DOHH2 (cell line): ENCODE results near the gene TDRD9.

Experiments
- H3F3A ChIP-seq: fragments of 200-600 bp; sonication (generic), shearing (Covaris generic); 2 replicates; pipeline ENCODE4 v1.6.0; 2016; ENCODE audit warnings: antibody characterized with exemption, mild to moderate bottlenecking; ENCODE audit not compliant: control insufficient read depth, insufficient read depth
- H3K27ac ChIP-seq: fragments of 200-600 bp; sonication (generic); 2 replicates; pipeline ENCODE4 v1.5.1; 2014; ENCODE audit warnings: low read depth, mild to moderate bottlenecking, low read length, moderate library complexity
- H3K27me3 ChIP-seq: fragments of 200-600 bp; sonication (generic); 2 replicates; pipeline ENCODE4 v1.6.1; 2014; ENCODE audit warnings: mild to moderate bottlenecking, low read length, mixed read lengths; ENCODE audit not compliant: control insufficient read depth
- H3K36me3 ChIP-seq: fragments of 200-600 bp; sonication (generic); 2 replicates; pipeline ENCODE4 v1.6.1; 2014; ENCODE audit warnings: mild to moderate bottlenecking, low read length, moderate library complexity, mixed read lengths; ENCODE audit not compliant: control insufficient read depth
- H3K4me1 ChIP-seq: fragments of 200-600 bp; sonication (generic); 2 replicates; pipeline ENCODE4 v1.6.1; 2014; ENCODE audit warnings: mild to moderate bottlenecking, low read length, mixed read lengths; ENCODE audit not compliant: control insufficient read depth
- H3K4me2 ChIP-seq: fragments of 200-600 bp; sonication (generic); 2 replicates; pipeline ENCODE4 v1.6.0; 2014; ENCODE audit warnings: mild to moderate bottlenecking, low read length, moderate library complexity
- H3K4me3 ChIP-seq: fragments of 200-600 bp; sonication (generic); 2 replicates; pipeline ENCODE4 v1.5.1; 2014; ENCODE audit warnings: mild to moderate bottlenecking, low read length, mixed read lengths
- H3K79me2 ChIP-seq: fragments of 200-600 bp; sonication (generic); 2 replicates; pipeline ENCODE4 v1.6.1; 2014; ENCODE audit warnings: mild to moderate bottlenecking, low read length, mixed read lengths; ENCODE audit not compliant: control insufficient read depth
- H3K9me2 ChIP-seq: fragments of 200-600 bp; sonication (generic); replicated peaks from 2 replicates; pipeline ENCODE4 v1.6.1; 2014; ENCODE audit warnings: mild to moderate bottlenecking, low read length, mixed read lengths; ENCODE audit not compliant: control insufficient read depth
- H3K9me3 ChIP-seq: fragments of 200-600 bp; sonication (generic); 2 replicates; pipeline ENCODE4 v1.6.1; 2014; ENCODE audit warnings: antibody characterized with exemption, low read length, mixed read lengths; ENCODE audit not compliant: control insufficient read depth, insufficient read depth
- H4K20me1 ChIP-seq: fragments of 200-600 bp; sonication (generic); 2 replicates; pipeline ENCODE4 v1.6.0; 2014; ENCODE audit warnings: low read depth, mild to moderate bottlenecking, antibody characterized with exemption, low read length, moderate library complexity; ENCODE audit not compliant: control insufficient read depth, insufficient read depth
- CTCF ChIP-seq: fragments of 200-600 bp; sonication (generic); IDR thresholded peaks from one replicate; pipeline ENCODE4 v1.5.1; 2014; ENCODE audit warnings: antibody characterized with exemption, mild to moderate bottlenecking, low read depth, low read length; ENCODE audit not compliant: poor library complexity, severe bottlenecking
- EZH2phosphoT487 ChIP-seq: fragments of 200-600 bp; sonication (generic); IDR thresholded peaks from 2 replicates; pipeline ENCODE4 v1.6.1; 2017; ENCODE audit warnings: borderline replicate concordance, mild to moderate bottlenecking, antibody characterized with exemption, low read length, moderate library complexity, mixed read lengths

Gene TDRD9

GRCh38 chr14:104084251-104085002 is 156.2 kb downstream of the TDRD9 start:
- no peaks in the 10 kb centered on the region for H3K9me2 ChIP-seq
- no peaks in the 10 kb centered on the region for H3K4me1 ChIP-seq
- no peaks in the 10 kb centered on the region for H3K27me3 ChIP-seq
- no peaks in the 10 kb centered on the region for H3K9me3 ChIP-seq
- H3K4me2 ChIP-seq, result no peak overlapping the region
- no peaks in the 10 kb centered on the region for H3K79me2 ChIP-seq
- H3F3A ChIP-seq, result no peaks in the 10 kb centered on the region
- H3K27ac ChIP-seq, result no peak overlapping the region
- no peaks in the 10 kb centered on the region for H3K36me3 ChIP-seq
- no peak overlapping the region for H3K4me3 ChIP-seq
- TF ChIP-seq CTCF (no peak), EZH2phosphoT487 (no peak)
- H4K20me1 ChIP-seq, result no peaks in the 10 kb centered on the region

GRCh38 chr14:104085032-104085888 is 157.0 kb downstream of the TDRD9 start, which contains the start of gene ASPG:
TSS of gene ASPG (plus strand) at chr14:104085700. CDS start at chr14:104085771, 71 bp downstream.
- H3K4me1 ChIP-seq, result no peaks in the 10 kb centered on the region
- H3K9me2 ChIP-seq, result no peaks in the 10 kb centered on the region
- no peaks in the 10 kb centered on the region for H3K9me3 ChIP-seq
- H3K27ac ChIP-seq, result no peak within 1 kb of the TSS
- H3K27me3 ChIP-seq, result no peaks in the 10 kb centered on the region
- H3F3A ChIP-seq, result no peaks in the 10 kb centered on the region
- H4K20me1 ChIP-seq, result no peaks in the 10 kb centered on the region
- no peak within 1 kb of the TSS for H3K4me3 ChIP-seq
- no peaks in the 10 kb centered on the region for H3K36me3 ChIP-seq
- TF ChIP-seq CTCF, result no peak
- TF ChIP-seq EZH2phosphoT487, result no peak
- H3K4me2 ChIP-seq, result no peak within 1 kb of the TSS
- H3K79me2 ChIP-seq, result no peaks in the 10 kb centered on the region

- Histone ChIP-seq H3K27me3 (no peaks in the 10 kb centered on the region), H3K4me2 (no peak overlapping the region), H3K4me3 (no peak overlapping the region), H3K4me1 (no peaks in the 10 kb centered on the region), H3K36me3 (no peaks in the 10 kb centered on the region), H3K9me3 (no peaks in the 10 kb centered on the region), H3K79me2 (no peaks in the 10 kb centered on the region), H3K9me2 (no peaks in the 10 kb centered on the region), H3K27ac (no peak overlapping the region), H3F3A (no peaks in the 10 kb centered on the region), H4K20me1 (no peaks in the 10 kb centered on the region)
- no peak for TF ChIP-seq EZH2phosphoT487
- no peak for TF ChIP-seq CTCF
Observed at GRCh38 chr14:104085889-104086201, 157.6 kb downstream of the TDRD9 start.
